H1 (cell line): Measurements from ENCODE around the gene RPL22L1. TPM values are rescaled to one million over a fixed set of nuclear protein-coding genes. Genes with fewer than 3 reads are reported as not detected.

Source experiments
- CTCF ChIA-PET: fragments of 300-600 bp; sonication (Branson Sonifier 250); formaldehyde crosslinking; loops from one replicate; lab custom pipeline; 2021; ENCODE audit not compliant: partially characterized antibody; lab: Charles Lee
- POLR2A ChIA-PET: fragments of 300-600 bp; sonication (Branson Sonifier 250); formaldehyde crosslinking; loops from one replicate; lab custom pipeline; 2021; ENCODE audit warnings: inconsistent platforms; ENCODE audit not compliant: partially characterized antibody; lab: Charles Lee
- DNase-seq, 2 experiments: peaks; one replicate each; pipeline versions ENCODE4 v3.0.0 to v3.0.0-alpha.2; 2010 to 2022; ENCODE audit warnings: low spot score in 2 of 2, low read depth in 1 of 2, mixed read lengths in 1 of 2
- FAIRE-seq: peaks from 2 replicates; lab custom pipeline; 2011; peaks lifted over from hg19 to GRCh38; lab: Jason Lieb, UNC
- H2AFZ ChIP-seq: 2 replicates; pipeline ENCODE4 v1.8.1; 2012; ENCODE audit warnings: low read length, inconsistent platforms
- H2AK5ac ChIP-seq: 2 replicates; pipeline ENCODE4 v1.6.1; 2013; ENCODE audit warnings: low read depth, low read length
- H2BK120ac ChIP-seq: replicated peaks from 2 replicates; pipeline ENCODE3; 2013; ENCODE audit warnings: low read depth, low read length, inconsistent platforms
- H2BK12ac ChIP-seq: 2 replicates; pipeline ENCODE4 v1.6.1; 2013; ENCODE audit warnings: low read depth, low read length
- H2BK15ac ChIP-seq: 2 replicates; pipeline ENCODE4 v1.6.1; 2013; ENCODE audit warnings: low read length
- H2BK20ac ChIP-seq: 2 replicates; pipeline ENCODE4 v1.6.1; 2013; ENCODE audit warnings: low read length
- H2BK5ac ChIP-seq: 2 replicates; pipeline ENCODE4 v1.6.1; 2013; ENCODE audit warnings: low read depth, low read length
- H3K14ac ChIP-seq: 2 replicates; pipeline ENCODE4 v1.6.1; 2013; ENCODE audit warnings: inconsistent platforms; ENCODE audit not compliant: insufficient read length
- H3K18ac ChIP-seq: 2 replicates; pipeline ENCODE4 v1.6.1; 2013; ENCODE audit warnings: low read length; ENCODE audit errors: extremely low read depth
- H3K23ac ChIP-seq: 2 replicates; pipeline ENCODE4 v1.6.1; 2013; ENCODE audit warnings: inconsistent platforms; ENCODE audit not compliant: insufficient read length
- H3K23me2 ChIP-seq: 2 replicates; pipeline ENCODE4 v1.6.1; 2013; ENCODE audit warnings: low read depth, low read length
- H3K27ac ChIP-seq: 2 replicates; pipeline ENCODE4 v1.6.1; 2011; ENCODE audit warnings: low read depth, low read length, inconsistent platforms
- H3K27me3 ChIP-seq, 4 experiments: replicated peaks in 1 of 4; 1 replicate in 1 of 4; 2 replicates in 3 of 4; pipeline versions ENCODE4 v1.6.1 to v1.8.1; 2011 to 2013; ENCODE audit warnings: low read length in 3 of 4, mild to moderate bottlenecking in 3 of 4, inconsistent platforms in 2 of 4, mixed read lengths in 2 of 4, moderate library complexity in 1 of 4; ENCODE audit not compliant: control insufficient read depth in 3 of 4, insufficient read depth in 3 of 4; ENCODE audit errors: extremely low read depth in 1 of 4
- H3K36me3 ChIP-seq, 4 experiments: 2 replicates each; pipeline versions ENCODE4 v1.6.1 to v1.8.1; 2011 to 2013; ENCODE audit warnings: mild to moderate bottlenecking in 4 of 4, low read length in 3 of 4, moderate library complexity in 2 of 4, control low read depth in 1 of 4, inconsistent platforms in 1 of 4; ENCODE audit not compliant: insufficient read depth in 4 of 4, control insufficient read depth in 2 of 4
- H3K4ac ChIP-seq: replicated peaks from 2 replicates; pipeline ENCODE3; 2013; ENCODE audit warnings: low read length, low read depth, mixed read lengths, inconsistent platforms; ENCODE audit not compliant: insufficient read length
- H3K4me1 ChIP-seq, 4 experiments: replicated peaks in 1 of 4; 1 replicate in 1 of 4; 2 replicates in 3 of 4; pipeline versions ENCODE4 v1.6.1 to v1.8.1; 2011 to 2013; ENCODE audit warnings: low read length in 3 of 4, inconsistent platforms in 2 of 4, mixed read lengths in 1 of 4; ENCODE audit not compliant: insufficient read depth in 4 of 4, control insufficient read depth in 3 of 4
- H3K4me2 ChIP-seq, 2 experiments: 2 replicates each; pipeline versions ENCODE4 v1.6.1 to v1.8.1; 2011 to 2013; ENCODE audit warnings: low read depth in 2 of 2, low read length in 2 of 2, control low read depth in 1 of 2, inconsistent platforms in 1 of 2, mild to moderate bottlenecking in 1 of 2; ENCODE audit not compliant: insufficient read depth in 1 of 2
- H3K4me3 ChIP-seq, 4 experiments: fragments of 200-600, 300-600 bp in 1 of 4; sonication (generic), shearing (Covaris generic), sonication (Bioruptor Twin) in 1 of 4; 2 replicates each; pipeline versions ENCODE4 v1.5.1 to v1.8.1; 2011 to 2016; ENCODE audit warnings: low read length in 4 of 4, low read depth in 3 of 4, control low read depth in 2 of 4, inconsistent platforms in 2 of 4, mild to moderate bottlenecking in 2 of 4, mixed read lengths in 1 of 4, moderate library complexity in 1 of 4; ENCODE audit not compliant: insufficient read depth in 2 of 4; ENCODE audit errors: extremely low read depth in 1 of 4
- H3K56ac ChIP-seq: replicated peaks from 2 replicates; pipeline ENCODE3; 2013; ENCODE audit warnings: low read depth, mild to moderate bottlenecking, mixed read lengths, low read length, inconsistent platforms; ENCODE audit not compliant: insufficient read length
- H3K79me1 ChIP-seq: 2 replicates; pipeline ENCODE4 v1.6.1; 2013; ENCODE audit warnings: low read depth, low read length, control low read depth
- H3K79me2 ChIP-seq, 2 experiments: 2 replicates each; pipeline versions ENCODE4 v1.6.1 to v1.8.1; 2012 to 2013; ENCODE audit warnings: low read length in 2 of 2, mild to moderate bottlenecking in 2 of 2, inconsistent platforms in 1 of 2; ENCODE audit not compliant: insufficient read depth in 2 of 2, control insufficient read depth in 1 of 2
- H3K9ac ChIP-seq, 4 experiments: replicated peaks in 1 of 4; 1 replicate in 1 of 4; 2 replicates in 3 of 4; pipeline versions ENCODE4 v1.6.1 to v1.8.1; 2011 to 2013; ENCODE audit warnings: low read depth in 3 of 4, low read length in 3 of 4, control low read depth in 2 of 4, mild to moderate bottlenecking in 2 of 4, moderate library complexity in 2 of 4, inconsistent platforms in 1 of 4; ENCODE audit errors: extremely low read depth in 1 of 4
- H3K9me3 ChIP-seq, 2 experiments: 2 replicates each; pipeline versions ENCODE4 v1.6.1 to v1.8.1; 2012 to 2013; ENCODE audit warnings: mild to moderate bottlenecking in 2 of 2, moderate library complexity in 2 of 2, control low read depth in 1 of 2, inconsistent platforms in 1 of 2, low read depth in 1 of 2, low read length in 1 of 2, mixed read lengths in 1 of 2; ENCODE audit not compliant: insufficient read depth in 2 of 2
- H4K20me1 ChIP-seq, 2 experiments: replicated peaks in 1 of 2; 2 replicates each; pipeline versions ENCODE3 to v1.8.1; 2011 to 2013; ENCODE audit warnings: inconsistent platforms in 2 of 2, low read length in 2 of 2, mild to moderate bottlenecking in 1 of 2; ENCODE audit not compliant: insufficient read depth in 2 of 2, control insufficient read depth in 1 of 2
- H4K5ac ChIP-seq: 2 replicates; pipeline ENCODE4 v1.6.1; 2013; ENCODE audit warnings: low read length, low read depth, mixed read lengths, inconsistent platforms; ENCODE audit not compliant: insufficient read length
- H4K8ac ChIP-seq: 2 replicates; pipeline ENCODE4 v1.8.0; 2013; ENCODE audit warnings: mild to moderate bottlenecking, moderate library complexity, low read length, inconsistent platforms; ENCODE audit not compliant: insufficient read depth; ENCODE audit errors: extremely low read depth
- H4K91ac ChIP-seq: replicated peaks from 2 replicates; pipeline ENCODE3; 2013; ENCODE audit warnings: low read length, mixed read lengths, inconsistent platforms; ENCODE audit not compliant: insufficient read length
- BCL11A ChIP-seq, 2 experiments: IDR thresholded peaks; one replicate each; pipeline ENCODE4 v1.6.1; 2011; ENCODE audit warnings: low read depth in 2 of 2, low read length in 2 of 2, mild to moderate bottlenecking in 2 of 2
- CBX8 ChIP-seq: fragments of 300-800, 300-1000 bp; sonication (generic); IDR thresholded peaks from 2 replicates; pipeline ENCODE4 v1.7.1; 2016; ENCODE audit warnings: low read depth, low read length, borderline replicate concordance
- EGR1 ChIP-seq: IDR thresholded peaks from 2 replicates; pipeline ENCODE4 v1.6.1; 2011; ENCODE audit warnings: low read depth, low read length, borderline replicate concordance
- JUN ChIP-seq: IDR thresholded peaks from 2 replicates; pipeline ENCODE4 v1.6.1; 2011; ENCODE audit warnings: low read depth, mild to moderate bottlenecking, improper control_type of control experiment, low read length
- KDM5A ChIP-seq: fragments of 200-600 bp; IDR thresholded peaks from 2 replicates; pipeline ENCODE4 v1.7.1; 2012; ENCODE audit warnings: mild to moderate bottlenecking, low read length, inconsistent platforms, mixed read lengths
- NANOG ChIP-seq: IDR thresholded peaks from 2 replicates; pipeline ENCODE4 v1.6.1; 2011; ENCODE audit warnings: low read length, low read depth, mild to moderate bottlenecking, inconsistent platforms; ENCODE audit not compliant: insufficient read depth, poor library complexity, severe bottlenecking
- PHF8 ChIP-seq: fragments of 200-600 bp; sonication (generic); conservative IDR thresholded peaks from 2 replicates; pipeline ENCODE4 v1.7.1; 2012; ENCODE audit warnings: low read depth, mild to moderate bottlenecking, inconsistent platforms, low read length, moderate library complexity
- POU5F1 ChIP-seq: IDR thresholded peaks from 2 replicates; pipeline ENCODE4 v1.6.1; 2011; ENCODE audit warnings: low read depth, mild to moderate bottlenecking, low read length, moderate library complexity
- RAD21 ChIP-seq, 2 experiments: IDR thresholded peaks in 1 of 2; conservative IDR thresholded peaks in 1 of 2; 2 replicates each; pipeline ENCODE4 v1.6.1; 2011; ENCODE audit warnings: low read depth in 2 of 2, low read length in 2 of 2, improper control_type of control experiment in 1 of 2, inconsistent platforms in 1 of 2, mild to moderate bottlenecking in 1 of 2, moderate library complexity in 1 of 2
- RFX5 ChIP-seq: IDR thresholded peaks from 2 replicates; pipeline ENCODE4 v1.6.1; 2011; ENCODE audit warnings: low read depth, low read length, improper control_type of control experiment, borderline replicate concordance
- TBP ChIP-seq: IDR thresholded peaks from 2 replicates; pipeline ENCODE4 v1.6.1; 2011; ENCODE audit warnings: low read depth, low read length, improper control_type of control experiment
- WGBS, 2 experiments: shearing (Covaris generic) in 1 of 2; methylation state at CpG; one replicate each; pipeline versions ENCODE4 v1.1.6 to v1.1.7; 2013 to 2015; ENCODE audit warnings: low lambda C conversion rate in 2 of 2, mixed read lengths in 2 of 2, inconsistent platforms in 1 of 2, low coverage in 1 of 2, missing lambda C conversion rate in 1 of 2; ENCODE audit not compliant: insufficient replicate concordance in 2 of 2, insufficient coverage in 1 of 2, insufficient read length in 1 of 2; ENCODE audit errors: extremely low coverage in 1 of 2, missing lambda C conversion rate in 1 of 2; 5-methylcytosine and 5-hydroxymethylcytosine counted together
- polyA plus RNA-seq, 7 experiments: library from polyadenylated mRNA; depleted of rRNA in 3 of 7; stranded (reverse) in 5 of 7; unstranded in 2 of 7; fragments of >200 nt in 5 of 7; fragments of 200-250 nt in 2 of 7; gene quantifications; 1 replicate in 5 of 7; 2 replicates in 1 of 7; 4 replicates in 1 of 7; pipeline versions ENCODE4 v1.2.1 to v1.2.3, GENCODE V29; 2011 to 2013; ENCODE audit warnings: missing spikeins in 2 of 7, mixed read lengths in 2 of 7
- total RNA-seq: library from RNA; stranded (reverse); fragmentation: NEBNext Ultra II Directional; extraction: Animal tissue kit (Norgen Biotek cat#: 25700); gene quantifications from 2 replicates; pipeline ENCODE4 v1.2.1, GENCODE V29; 2021
- TF ChIP-seq, protein P1 (sequence below): IDR thresholded peaks from 2 replicates; pipeline ENCODE4 v1.6.1; 2011; ENCODE audit warnings: low read depth, mild to moderate bottlenecking, low read length; ENCODE audit not compliant: insufficient read depth

The RPL22L1 gene
- total and polyA plus RNA-seq, 2 of the 8 experiments (the other 6 are each of a cell fraction or from before 2014, with no cell fraction given): 99.9 to 280 TPM

DNA sequence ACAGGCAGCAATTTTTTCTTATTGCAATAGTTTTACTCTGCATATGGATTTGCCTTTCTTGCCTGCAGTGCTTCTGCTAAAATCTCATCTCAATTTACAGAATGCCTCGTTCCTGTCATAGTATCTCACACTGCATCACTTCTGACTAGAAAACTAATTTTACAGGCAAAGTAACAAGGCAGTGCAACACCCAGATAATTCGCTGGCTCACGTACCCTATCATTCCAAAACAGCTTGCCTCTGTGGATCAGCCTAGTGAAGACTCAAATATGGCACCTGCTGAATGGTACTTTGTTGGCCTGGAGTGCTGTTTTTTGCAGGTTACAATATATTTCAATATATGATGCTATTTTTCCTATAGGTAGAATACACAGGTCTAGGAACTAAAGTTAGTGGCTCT lies 33.1 kb upstream of the RPL22L1 start:
- Histone ChIP-seq H2BK12ac (no peak overlapping the region), H2AFZ (no peak overlapping the region), H4K5ac (no peak overlapping the region), H3K27me3 (peaks cover 0 to 5% (median 4%) of the 10 kb centered on the region in 4 experiments; a peak in 3 of 7 replicates), H3K18ac (no peak overlapping the region), H2BK120ac (no peak overlapping the region), H3K4me2 (no peak overlapping the region), H2BK20ac (no peak overlapping the region), H3K79me2 (no peaks in the 10 kb centered on the region), H3K36me3 (no peaks in the 10 kb centered on the region; a peak in 1 of 8 replicates), H2AK5ac (no peak overlapping the region), H2BK5ac (no peak overlapping the region), H3K4ac (no peak overlapping the region), H3K79me1 (no peaks in the 10 kb centered on the region; the same call in 1 of the 2 replicates), H2BK15ac (no peak overlapping the region), H3K9ac (no peak overlapping the region), H3K14ac (no peak overlapping the region), H3K23ac (no peak overlapping the region), H3K27ac (no peak overlapping the region), H3K4me3 (no peak overlapping the region), H4K91ac (no peak overlapping the region), H3K56ac (no peak overlapping the region), H3K4me1 (peaks cover 0 to 5% (median 2%) of the 10 kb centered on the region in 4 experiments; a peak in 3 of 7 replicates), H3K23me2 (peaks cover 5% of the 10 kb centered on the region), H4K20me1 (peaks cover 0 to 5% of the 10 kb centered on the region in 2 experiments), H3K9me3 (no peaks in the 10 kb centered on the region), H4K8ac (no peak overlapping the region)
- no peak for FAIRE-seq
- WGBS, 2 experiments: 91% methylated on average over 3 of the region's 3 CpGs; no CpG with 5 or more reads in 1 of the 2 experiments
- DNase-seq: no peak
- ChIA-PET POLR2A (interaction anchor here (1.8 kb wide), 1 partner anchor 33 kb away, joined by 5 read pairs; the partner anchor contains the start of gene RPL22L1), CTCF (no interaction called here)
- TF ChIP-seq EGR1 (no peak), RFX5 (no peak), POU5F1 (no peak), CBX8 (no peak), TBP (no peak), RAD21 (IDR thresholded peaks at IDR 0.05 in 1 of 2, conservative IDR thresholded peaks at IDR 0.05 in 1 of 2; ENCODE audit: low read depth in 2 of 2, low read length in 2 of 2) (no peak), JUN (no peak), KDM5A (no peak), PHF8 (no peak), BCL11A (IDR thresholded peaks at IDR 0.05; ENCODE audit: low read depth in 2 of 2, low read length in 2 of 2) (no peak), NANOG (no peak)
- TF ChIP-seq, protein P1, sequence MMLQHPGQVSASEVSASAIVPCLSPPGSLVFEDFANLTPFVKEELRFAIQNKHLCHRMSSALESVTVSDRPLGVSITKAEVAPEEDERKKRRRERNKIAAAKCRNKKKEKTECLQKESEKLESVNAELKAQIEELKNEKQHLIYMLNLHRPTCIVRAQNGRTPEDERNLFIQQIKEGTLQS: no peak
